ENCODE measurements around the gene TMTC1. TPM values are rescaled to one million over a fixed set of nuclear protein-coding genes. Genes with fewer than 3 reads are reported as not detected.

Gene TMTC1
- total RNA-seq, 1 experiment from 2014 or later: 0.17 TPM

DNA sequence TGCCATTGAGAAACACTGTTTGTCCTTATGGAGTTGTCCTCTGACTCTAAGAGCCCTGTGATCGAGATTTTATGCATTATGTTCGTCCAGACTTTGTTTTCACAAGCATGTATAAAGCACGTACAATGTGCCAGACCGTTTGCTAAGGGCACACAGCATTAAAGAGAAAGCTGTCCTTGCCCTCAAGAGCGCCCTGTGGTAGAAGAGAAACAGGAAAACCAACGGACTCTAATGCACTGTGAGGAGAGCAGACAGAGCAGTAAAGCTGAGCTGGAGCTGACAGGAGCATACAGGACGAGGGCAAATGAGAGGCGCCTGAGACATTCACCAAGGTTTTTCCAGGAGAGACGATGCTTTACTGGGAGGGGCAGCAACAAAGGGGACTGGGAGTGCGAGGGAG is 220.1 kb downstream of the TMTC1 start:
- DNase-seq: no peak
- CTCF ChIA-PET: no interaction called here
- no peaks in the 10 kb centered on the region for H3K9me3 Mint-ChIP-seq (ENCODE audit: low read depth, unreplicated experiment)
- peaks cover 42% of the 10 kb centered on the region for H3K27me3 Mint-ChIP-seq (ENCODE audit: unreplicated experiment)
- no peak overlapping the region for H3K27ac Mint-ChIP-seq (ENCODE audit: unreplicated experiment)
- BruUV-seq (replicated peaks): no TSS peak
- no peak overlapping the region for H3K4me3 Mint-ChIP-seq (ENCODE audit: low read depth, unreplicated experiment)
- H3K36me3 Mint-ChIP-seq (ENCODE audit: insufficient read depth, unreplicated experiment): no peaks in the 10 kb centered on the region
- intact Hi-C loops (cut with micrococcal nuclease; ENCODE audit: unreplicated experiment): no loop called here
- H3K4me1 Mint-ChIP-seq (ENCODE audit: low read depth, unreplicated experiment): no peaks in the 10 kb centered on the region
- TF ChIP-seq, protein P1, sequence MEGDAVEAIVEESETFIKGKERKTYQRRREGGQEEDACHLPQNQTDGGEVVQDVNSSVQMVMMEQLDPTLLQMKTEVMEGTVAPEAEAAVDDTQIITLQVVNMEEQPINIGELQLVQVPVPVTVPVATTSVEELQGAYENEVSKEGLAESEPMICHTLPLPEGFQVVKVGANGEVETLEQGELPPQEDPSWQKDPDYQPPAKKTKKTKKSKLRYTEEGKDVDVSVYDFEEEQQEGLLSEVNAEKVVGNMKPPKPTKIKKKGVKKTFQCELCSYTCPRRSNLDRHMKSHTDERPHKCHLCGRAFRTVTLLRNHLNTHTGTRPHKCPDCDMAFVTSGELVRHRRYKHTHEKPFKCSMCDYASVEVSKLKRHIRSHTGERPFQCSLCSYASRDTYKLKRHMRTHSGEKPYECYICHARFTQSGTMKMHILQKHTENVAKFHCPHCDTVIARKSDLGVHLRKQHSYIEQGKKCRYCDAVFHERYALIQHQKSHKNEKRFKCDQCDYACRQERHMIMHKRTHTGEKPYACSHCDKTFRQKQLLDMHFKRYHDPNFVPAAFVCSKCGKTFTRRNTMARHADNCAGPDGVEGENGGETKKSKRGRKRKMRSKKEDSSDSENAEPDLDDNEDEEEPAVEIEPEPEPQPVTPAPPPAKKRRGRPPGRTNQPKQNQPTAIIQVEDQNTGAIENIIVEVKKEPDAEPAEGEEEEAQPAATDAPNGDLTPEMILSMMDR (IDR thresholded peaks at IDR 0.05; ENCODE audit: unreplicated experiment): no peak

DNA sequence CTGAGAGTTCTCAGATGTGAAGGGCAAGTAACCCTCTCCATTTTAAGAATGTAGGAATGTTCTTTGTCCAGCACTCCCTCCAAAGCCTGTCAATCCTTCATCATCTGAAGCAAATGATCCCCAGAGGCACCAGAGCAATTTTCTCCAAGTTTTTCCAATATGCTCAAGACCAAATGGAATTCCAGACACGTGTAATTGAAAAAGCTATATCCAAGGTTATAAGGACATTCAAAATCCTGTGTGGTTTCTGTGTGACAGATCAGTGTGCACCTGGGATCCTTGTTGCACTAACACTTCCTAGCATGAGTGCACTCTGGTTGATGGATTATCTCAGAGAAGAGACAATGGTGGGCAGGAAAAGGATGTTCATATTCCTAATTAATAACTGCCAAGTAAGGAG is 220.7 kb downstream of the TMTC1 start:
- BruUV-seq (replicated peaks): no TSS peak
- no peak for DNase-seq
- no peaks in the 10 kb centered on the region for H3K4me1 Mint-ChIP-seq (ENCODE audit: low read depth, unreplicated experiment)
- no peak overlapping the region for H3K27ac Mint-ChIP-seq (ENCODE audit: unreplicated experiment)
- peaks cover 42% of the 10 kb centered on the region for H3K27me3 Mint-ChIP-seq (ENCODE audit: unreplicated experiment)
- CTCF ChIA-PET: no interaction called here
- no peak overlapping the region for H3K4me3 Mint-ChIP-seq (ENCODE audit: low read depth, unreplicated experiment)
- no peaks in the 10 kb centered on the region for H3K9me3 Mint-ChIP-seq (ENCODE audit: low read depth, unreplicated experiment)
- TF ChIP-seq, protein P1 (IDR thresholded peaks at IDR 0.05; ENCODE audit: unreplicated experiment): no peak
- intact Hi-C loops (cut with micrococcal nuclease; ENCODE audit: unreplicated experiment): no loop called here
- no peaks in the 10 kb centered on the region for H3K36me3 Mint-ChIP-seq (ENCODE audit: insufficient read depth, unreplicated experiment)

DNA sequence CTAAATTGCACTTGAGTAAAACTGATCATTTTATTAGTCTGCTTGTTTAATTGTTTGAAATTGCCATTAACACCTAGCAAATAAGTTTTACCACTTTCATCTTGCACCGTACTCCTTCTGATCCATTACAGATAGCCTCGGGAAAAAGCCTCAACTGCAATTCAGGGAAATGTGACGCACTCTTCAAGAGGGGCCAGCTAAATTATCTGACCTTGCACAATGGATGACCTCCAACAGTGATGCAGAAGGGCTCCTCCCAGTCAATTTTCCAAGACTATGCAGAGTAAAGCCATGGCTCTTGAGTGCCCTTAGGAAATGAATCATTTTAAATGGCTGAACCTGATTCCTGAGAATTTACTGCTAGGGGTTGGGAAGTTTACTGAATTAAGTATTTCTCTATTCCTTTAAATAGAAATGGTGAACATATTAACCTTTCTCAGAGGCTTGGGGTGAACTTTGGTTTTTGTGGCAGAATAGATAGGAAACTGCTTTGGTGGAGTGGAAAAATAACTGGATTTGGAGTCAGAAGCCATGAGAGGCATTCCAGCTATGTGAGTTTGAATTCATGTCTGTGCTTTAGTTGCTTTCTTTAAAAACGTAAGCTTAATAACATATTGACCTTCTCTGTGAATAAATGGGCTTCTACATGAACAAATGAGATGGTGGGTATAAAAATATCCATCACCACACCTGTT is 221.5 kb downstream of the TMTC1 start:
- H3K36me3 Mint-ChIP-seq (ENCODE audit: insufficient read depth, unreplicated experiment): no peaks in the 10 kb centered on the region
- CTCF ChIA-PET: no interaction called here
- no peak overlapping the region for H3K4me3 Mint-ChIP-seq (ENCODE audit: low read depth, unreplicated experiment)
- no peak for DNase-seq
- H3K4me1 Mint-ChIP-seq (ENCODE audit: low read depth, unreplicated experiment): no peaks in the 10 kb centered on the region
- H3K27me3 Mint-ChIP-seq (ENCODE audit: unreplicated experiment): peaks cover 42% of the 10 kb centered on the region
- BruUV-seq (replicated peaks): no TSS peak
- H3K9me3 Mint-ChIP-seq (ENCODE audit: low read depth, unreplicated experiment): no peaks in the 10 kb centered on the region
- no peak overlapping the region for H3K27ac Mint-ChIP-seq (ENCODE audit: unreplicated experiment)
- intact Hi-C loops (cut with micrococcal nuclease; ENCODE audit: unreplicated experiment): no loop called here
- TF ChIP-seq, protein P1 (IDR thresholded peaks at IDR 0.05; ENCODE audit: unreplicated experiment): no peak

DNA sequence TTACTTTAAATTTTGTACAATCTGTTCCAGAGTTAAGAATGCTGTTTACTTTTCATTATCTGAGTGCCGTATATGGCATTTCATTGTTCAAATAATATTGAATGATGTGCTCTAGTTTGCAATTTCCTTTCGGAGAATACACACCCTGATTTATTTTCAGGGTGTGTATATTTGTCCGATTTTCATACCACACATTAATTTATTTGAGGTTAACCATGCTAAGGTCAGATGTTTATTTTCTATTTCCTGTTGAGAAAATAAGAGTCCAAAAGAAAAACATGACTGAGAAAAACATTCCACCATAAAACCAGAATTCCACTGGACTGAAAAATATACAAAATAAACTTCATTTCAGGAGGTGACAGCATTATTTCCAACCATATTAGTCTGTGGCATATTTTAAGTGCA is 222.1 kb downstream of the TMTC1 start:
- H3K36me3 Mint-ChIP-seq (ENCODE audit: insufficient read depth, unreplicated experiment): no peaks in the 10 kb centered on the region
- BruUV-seq (replicated peaks): no TSS peak
- H3K27me3 Mint-ChIP-seq (ENCODE audit: unreplicated experiment): peaks cover 42% of the 10 kb centered on the region
- intact Hi-C loops (cut with micrococcal nuclease; ENCODE audit: unreplicated experiment): no loop called here
- TF ChIP-seq, protein P1 (IDR thresholded peaks at IDR 0.05; ENCODE audit: unreplicated experiment): no peak
- no peak for DNase-seq
- H3K9me3 Mint-ChIP-seq (ENCODE audit: low read depth, unreplicated experiment): no peaks in the 10 kb centered on the region
- CTCF ChIA-PET: interaction anchor here (0.7 kb wide), 1 partner anchor 489 kb away, joined by 3 read pairs; no protein-coding TSS in a partner anchor
- no peak overlapping the region for H3K27ac Mint-ChIP-seq (ENCODE audit: unreplicated experiment)
- H3K4me3 Mint-ChIP-seq (ENCODE audit: low read depth, unreplicated experiment): no peak overlapping the region
- no peaks in the 10 kb centered on the region for H3K4me1 Mint-ChIP-seq (ENCODE audit: low read depth, unreplicated experiment)

All from Calu3 (cell line).